HepG2 (cell line): Measurements from ENCODE around the gene TXN2. TPM values are rescaled to one million over a fixed set of nuclear protein-coding genes. Genes with fewer than 3 reads are reported as not detected.

Experiments used
- ATAC-seq: fragments of 200-7000 bp; cut with Tn5 transposase; 3 replicates; pipeline ENCODE4 v1.9.1; 2020; ENCODE audit warnings: mild to moderate bottlenecking, moderate library complexity
- BruUV-seq: library from RNA; stranded (reverse); fragments of 400-500 nt; replicated peaks from 2 replicates; lab custom pipeline; 2021; lab: Mats Ljungman, UMichigan
- CTCF ChIA-PET: fragments of 300-600 bp; formaldehyde crosslinking; extraction: SDS; loops from one replicate; lab custom pipeline; 2021; ENCODE audit warnings: low total read pairs, inconsistent platforms, low intra/inter-chr PET ratio; lab: Yijun Ruan, JAX
- POLR2A ChIA-PET: fragments of 350-600 bp; sonication (Branson Sonifier 250); formaldehyde crosslinking; loops from one replicate; lab custom pipeline; 2020; ENCODE audit warnings: antibody characterized with exemption, inconsistent platforms; lab: Yijun Ruan, JAX
- DNase-seq: peaks from one replicate; pipeline ENCODE4 v3.0.0-alpha.2; 2015; ENCODE audit warnings: low spot score
- FAIRE-seq: peaks from 3 replicates; lab custom pipeline; 2011; peaks lifted over from hg19 to GRCh38; lab: Jason Lieb, UNC
- H2AFZ ChIP-seq: one replicate; pipeline ENCODE4 v1.6.1; 2011; ENCODE audit warnings: low read length, inconsistent platforms
- H3K27ac ChIP-seq: fragments of 300-600 bp; 3 replicates; pipeline ENCODE4 v1.8.0; 2011; ENCODE audit warnings: mixed run types, mild to moderate bottlenecking, mixed read lengths, low read length, inconsistent platforms; ENCODE audit not compliant: insufficient read depth; ENCODE audit errors: extremely low read length
- H3K27me3 ChIP-seq, 2 experiments: fragments of 200-600 bp in 1 of 2; 2 replicates in 1 of 2; 3 replicates in 1 of 2; pipeline versions ENCODE4 v1.6.0 to v1.8.0; 2011; ENCODE audit warnings: low read length in 2 of 2, mild to moderate bottlenecking in 2 of 2, moderate library complexity in 2 of 2, inconsistent platforms in 1 of 2; ENCODE audit not compliant: insufficient read depth in 2 of 2, control insufficient read depth in 1 of 2
- H3K36me3 ChIP-seq, 2 experiments: fragments of 200-600 bp in 1 of 2; replicated peaks in 1 of 2; 2 replicates in 1 of 2; 3 replicates in 1 of 2; pipeline versions ENCODE4 v1.5.1 to v1.8.0; 2011; ENCODE audit warnings: low read length in 2 of 2, inconsistent platforms in 1 of 2; ENCODE audit not compliant: insufficient read depth in 2 of 2, control insufficient read depth in 1 of 2
- H3K4me1 ChIP-seq: 2 replicates; pipeline ENCODE4 v1.5.1; 2012; ENCODE audit warnings: low read length, inconsistent platforms; ENCODE audit not compliant: insufficient read depth
- H3K4me2 ChIP-seq: 2 replicates; pipeline ENCODE4 v1.6.0; 2011; ENCODE audit warnings: low read depth, low read length, inconsistent platforms
- H3K4me3 ChIP-seq, 3 experiments: fragments of 200-600 bp in 1 of 3; sonication (generic), shearing (Covaris generic) in 1 of 3; replicated peaks in 1 of 3; 2 replicates each; pipeline ENCODE4 v1.5.1; 2011 to 2016; ENCODE audit warnings: low read length in 3 of 3, inconsistent platforms in 2 of 3, low read depth in 2 of 3, mild to moderate bottlenecking in 2 of 3, control low read depth in 1 of 3, mixed read lengths in 1 of 3; ENCODE audit not compliant: insufficient read depth in 1 of 3
- H3K79me2 ChIP-seq: one replicate; pipeline ENCODE4 v1.6.1; 2011; ENCODE audit warnings: low read length, inconsistent platforms; ENCODE audit not compliant: insufficient read depth
- H3K9ac ChIP-seq: 2 replicates; pipeline ENCODE4 v1.6.0; 2011; ENCODE audit warnings: mild to moderate bottlenecking, low read depth, low read length, inconsistent platforms; ENCODE audit not compliant: insufficient read depth
- H3K9me3 ChIP-seq: 2 replicates; pipeline ENCODE4 v1.5.1; 2012; ENCODE audit warnings: mild to moderate bottlenecking, low read length
- H4K20me1 ChIP-seq: 2 replicates; pipeline ENCODE4 v1.6.0; 2011; ENCODE audit warnings: inconsistent platforms, mild to moderate bottlenecking, low read length, moderate library complexity; ENCODE audit not compliant: insufficient read depth
- ATF5 ChIP-seq: sonication (generic); formaldehyde crosslinking; IDR thresholded peaks from 2 replicates; pipeline ENCODE4 v1.4.0; 2020; ENCODE audit warnings: mild to moderate bottlenecking, low read depth, missing genetic modification reagents
- GRHL1 ChIP-seq: sonication (generic); formaldehyde crosslinking; conservative IDR thresholded peaks from 2 replicates; pipeline ENCODE4 v1.8.0; 2022; ENCODE audit warnings: missing genetic modification reagents
- KLF11 ChIP-seq: IDR thresholded peaks from 2 replicates; pipeline ENCODE4 v1.6.1; 2016; ENCODE audit warnings: missing compliant biosample characterization
- KMT2B ChIP-seq: IDR thresholded peaks from 2 replicates; pipeline ENCODE4 v1.6.1; 2016; ENCODE audit warnings: missing genetic modification reagents, missing compliant biosample characterization
- MXD3 ChIP-seq: IDR thresholded peaks from 2 replicates; pipeline ENCODE4 v1.6.1; 2016; ENCODE audit warnings: mild to moderate bottlenecking, missing biosample characterization, missing genetic modification reagents
- NFATC3 ChIP-seq: sonication (generic); formaldehyde crosslinking; IDR thresholded peaks from 2 replicates; pipeline ENCODE4 v1.5.1; 2020; ENCODE audit warnings: mild to moderate bottlenecking, missing genetic modification reagents
- ZNF44 ChIP-seq: sonication (generic); formaldehyde crosslinking; IDR thresholded peaks from 2 replicates; pipeline ENCODE4 v1.5.1; 2020; ENCODE audit warnings: mild to moderate bottlenecking, missing genetic modification reagents
- ZNF816 ChIP-seq: sonication (generic); formaldehyde crosslinking; IDR thresholded peaks from 2 replicates; pipeline ENCODE4 v1.8.0; 2022; ENCODE audit warnings: missing genetic modification reagents, mild to moderate bottlenecking, borderline replicate concordance
- WGBS: methylation state at CpG from one replicate; pipeline ENCODE4 v1.1.6; 2017; ENCODE audit warnings: low lambda C conversion rate; 5-methylcytosine and 5-hydroxymethylcytosine counted together
- in situ Hi-C: cut with HindIII; loops from 2 replicates; pipeline ENCODE4 v1.10.0; 2017; ENCODE audit warnings: low pct_unique_long_range_greater_than_20kb; ENCODE audit not compliant: extremely low pct_ligation_motif_present
- intact Hi-C: fragments of 100-400 bp; cut with micrococcal nuclease; formaldehyde crosslinking; loops from one replicate; pipeline ENCODE4 v1.10.0; 2022; ENCODE audit not compliant: unreplicated experiment
- polyA plus RNA-seq, 8 experiments: library from polyadenylated mRNA; depleted of rRNA in 3 of 8; stranded (reverse) in 7 of 8; unstranded in 1 of 8; fragments of >200 nt; fragmentation: Illumina TruSeq in 4 of 8; extraction: Trizol in 4 of 8; gene quantifications; 2 replicates each; pipeline versions ENCODE4 v1.2.1 to v1.2.3, GENCODE V29; 2011 to 2016; ENCODE audit warnings: low read depth in 4 of 8, missing spikeins in 1 of 8, mixed read lengths in 1 of 8; ENCODE audit not compliant: insufficient read depth in 1 of 8
- total RNA-seq, 5 experiments: library from RNA; depleted of rRNA; stranded (reverse); fragments of >200 nt; fragmentation: Illumina TruSeq; extraction: Trizol; gene quantifications; 2 replicates each; pipeline ENCODE4 v1.2.3, GENCODE V29; 2016; ENCODE audit warnings: low read depth in 1 of 5

The TXN2 gene
- total and polyA plus RNA-seq, 2 of the 13 experiments (the other 11 are each of a cell fraction or from before 2014, with no cell fraction given) = 41.4 to 109 TPM

GRCh38 chr22:36471341-36471821 is 10.1 kb downstream of the TXN2 start (continued):
- no peak for TF ChIP-seq NFATC3 (CRISPR knock-in tag)
- no peak for TF ChIP-seq ZNF44 (CRISPR knock-in tag)
- TF ChIP-seq MXD3 = no peak
- TF ChIP-seq, all 625 proteins: peak for 0

GRCh38 chr22:36470994-36471331 is 10.5 kb downstream of the TXN2 start:
- ATAC-seq = no peak
- 98% methylated on average over 8 of the region's 10 CpGs for WGBS
- Histone ChIP-seq H4K20me1 (no peaks in the 10 kb centered on the region), H3K4me1 (peaks cover 10% of the 10 kb centered on the region), H3K9me3 (no peaks in the 10 kb centered on the region), H3K79me2 (no peaks in the 10 kb centered on the region), H3K36me3 (peaks cover 17 to 56% of the 10 kb centered on the region in 2 experiments), H3K27ac (no peak overlapping the region), H3K4me2 (no peak overlapping the region), H2AFZ (no peak overlapping the region), H3K9ac (no peak overlapping the region), H3K4me3 (no peak overlapping the region), H3K27me3 (no peaks in the 10 kb centered on the region)
- TF ChIP-seq ZNF816 (CRISPR knock-in tag) = no peak
- no peak for TF ChIP-seq KMT2B
- no peak for TF ChIP-seq ATF5 (CRISPR knock-in tag)
- no peak for TF ChIP-seq GRHL1 (CRISPR knock-in tag)
- TF ChIP-seq KLF11 = no peak
- DNase-seq = no peak
- ChIA-PET CTCF (interaction anchor here (2.0 kb wide), 1 partner anchor 169 kb away, joined by 20 read pairs; no protein-coding TSS in a partner anchor), POLR2A (interaction anchor here (1.1 to 2.2 kb wide), 6 partner anchors 11 to 127 kb away, joined by 3 to 18 read pairs (median 4); partner anchors contain the start of genes MYH9 and TXN2)
- intact Hi-C loops (loop anchor here (1.0 kb wide), 1 partner anchor 170 kb away; no protein-coding TSS in a partner anchor), in situ Hi-C loops (no loop called here)
- no peak for FAIRE-seq
- BruUV-seq = no TSS peak
